Mesendoderm (in vitro differentiated cells): ENCODE measurements around the gene MX2.

Experiments
- DNase-seq: peaks from one replicate; pipeline ENCODE4 v3.0.0; 2013
- H2AK5ac ChIP-seq: 2 replicates; pipeline ENCODE4 v1.6.1; 2013; ENCODE audit warnings: low read length, inconsistent platforms
- H2BK120ac ChIP-seq: 2 replicates; pipeline ENCODE4 v1.6.1; 2013; ENCODE audit warnings: low read depth, mild to moderate bottlenecking, low read length, moderate library complexity, mixed read lengths
- H2BK15ac ChIP-seq: replicated peaks from 2 replicates; pipeline ENCODE4 v1.6.1; 2013; ENCODE audit warnings: low read depth, mild to moderate bottlenecking, moderate library complexity
- H2BK5ac ChIP-seq: 2 replicates; pipeline ENCODE4 v1.6.1; 2013; ENCODE audit warnings: low read length, inconsistent platforms
- H3K18ac ChIP-seq: 2 replicates; pipeline ENCODE4 v1.6.1; 2013; ENCODE audit warnings: mild to moderate bottlenecking, low read length, mixed read lengths
- H3K23ac ChIP-seq: one replicate; pipeline ENCODE4 v1.6.1; 2013; ENCODE audit warnings: low read length
- H3K27ac ChIP-seq: 2 replicates; pipeline ENCODE4 v1.5.1; 2013; ENCODE audit warnings: low read depth, mild to moderate bottlenecking, inconsistent platforms, low read length, moderate library complexity
- H3K27me3 ChIP-seq: 2 replicates; pipeline ENCODE4 v1.6.1; 2013; ENCODE audit warnings: low read length, control low read depth, mild to moderate bottlenecking, inconsistent platforms; ENCODE audit not compliant: insufficient read depth, poor library complexity
- H3K36me3 ChIP-seq: 2 replicates; pipeline ENCODE4 v1.6.1; 2013; ENCODE audit warnings: low read length, inconsistent platforms; ENCODE audit not compliant: control insufficient read depth, insufficient read depth
- H3K4ac ChIP-seq: one replicate; pipeline ENCODE4 v1.6.1; 2013; ENCODE audit warnings: low read depth, mild to moderate bottlenecking, low read length, moderate library complexity
- H3K4me1 ChIP-seq: 2 replicates; pipeline ENCODE4 v1.6.1; 2013; ENCODE audit warnings: low read depth, low read length, inconsistent platforms; ENCODE audit not compliant: control insufficient read depth
- H3K4me2 ChIP-seq: 2 replicates; pipeline ENCODE4 v1.6.1; 2013; ENCODE audit warnings: low read length
- H3K4me3 ChIP-seq: 2 replicates; pipeline ENCODE4 v1.5.1; 2013; ENCODE audit warnings: mild to moderate bottlenecking, low read length
- H3K56ac ChIP-seq: one replicate; pipeline ENCODE4 v1.6.1; 2013; ENCODE audit warnings: low read length
- H3K79me1 ChIP-seq: 2 replicates; pipeline ENCODE4 v1.6.1; 2013; ENCODE audit warnings: low read length, inconsistent platforms
- H3K79me2 ChIP-seq: 2 replicates; pipeline ENCODE4 v1.6.1; 2013; ENCODE audit warnings: mild to moderate bottlenecking, low read length; ENCODE audit not compliant: control insufficient read depth, insufficient read depth
- H3K9ac ChIP-seq: 2 replicates; pipeline ENCODE4 v1.6.1; 2013; ENCODE audit warnings: low read length, inconsistent platforms
- H4K5ac ChIP-seq: one replicate; pipeline ENCODE4 v1.6.1; 2013; ENCODE audit warnings: low read length
- H4K8ac ChIP-seq: one replicate; pipeline ENCODE4 v1.6.1; 2013; ENCODE audit warnings: low read depth, mild to moderate bottlenecking, control low read depth, low read length, moderate library complexity
- WGBS: extraction: QIAGEN DNeasy Blood & Tissue Kit; methylation state at CpG from one replicate; pipeline ENCODE4 v1.1.7; 2013; ENCODE audit warnings: low lambda C conversion rate, missing lambda C conversion rate; ENCODE audit not compliant: insufficient coverage; ENCODE audit errors: extremely low coverage; 5-methylcytosine and 5-hydroxymethylcytosine counted together

MX2 gene

GRCh38 chr21:41402231-41402630 lies 40.4 kb downstream of the MX2 start:
- Histone ChIP-seq H4K8ac (no peak overlapping the region), H3K4me1 (no peaks in the 10 kb centered on the region), H3K4me3 (no peak overlapping the region), H4K5ac (no peak overlapping the region), H3K4ac (no peak overlapping the region), H2BK5ac (no peak overlapping the region), H3K79me2 (no peaks in the 10 kb centered on the region), H3K36me3 (no peaks in the 10 kb centered on the region), H3K18ac (no peak overlapping the region), H2AK5ac (no peak overlapping the region), H3K27ac (no peak overlapping the region), H3K4me2 (no peak overlapping the region), H3K79me1 (no peaks in the 10 kb centered on the region), H2BK15ac (no peak overlapping the region), H3K27me3 (no peaks in the 10 kb centered on the region), H3K56ac (no peak overlapping the region), H3K23ac (no peak overlapping the region), H3K9ac (no peak overlapping the region), H2BK120ac (no peak overlapping the region)
- DNase-seq: no peak
- WGBS: no CpG with 5 or more reads among the region's 11 CpGs

GRCh38 chr21:41402796-41403195 lies 41.0 kb downstream of the MX2 start:
- no peaks in the 10 kb centered on the region for H3K79me1 ChIP-seq

GRCh38 chr21:41403331-41403730 lies 41.5 kb downstream of the MX2 start:
- Histone ChIP-seq H3K27ac (no peak overlapping the region), H2BK15ac (no peak overlapping the region), H2BK120ac (no peak overlapping the region), H3K18ac (no peak overlapping the region), H3K4me2 (no peak overlapping the region), H2AK5ac (no peak overlapping the region), H4K5ac (no peak overlapping the region), H3K79me2 (no peaks in the 10 kb centered on the region), H2BK5ac (no peak overlapping the region), H4K8ac (no peak overlapping the region), H3K79me1 (no peaks in the 10 kb centered on the region), H3K56ac (no peak overlapping the region), H3K4ac (no peak overlapping the region), H3K4me1 (no peaks in the 10 kb centered on the region), H3K4me3 (no peak overlapping the region), H3K27me3 (no peaks in the 10 kb centered on the region), H3K36me3 (no peaks in the 10 kb centered on the region), H3K23ac (no peak overlapping the region), H3K9ac (no peak overlapping the region)
- WGBS: no CpG with 5 or more reads among the region's 9 CpGs
- no peak for DNase-seq

More at GRCh38 chr21:41402796-41403195, 41.0 kb downstream of the MX2 start:
- Histone ChIP-seq H2BK120ac (no peak overlapping the region), H4K5ac (no peak overlapping the region), H3K56ac (no peak overlapping the region), H2AK5ac (no peak overlapping the region), H2BK5ac (no peak overlapping the region), H3K27ac (no peak overlapping the region), H3K4me1 (no peaks in the 10 kb centered on the region), H3K27me3 (no peaks in the 10 kb centered on the region), H2BK15ac (no peak overlapping the region), H3K23ac (no peak overlapping the region), H4K8ac (no peak overlapping the region), H3K18ac (no peak overlapping the region), H3K36me3 (no peaks in the 10 kb centered on the region), H3K4ac (no peak overlapping the region), H3K4me3 (no peak overlapping the region), H3K4me2 (no peak overlapping the region), H3K9ac (no peak overlapping the region), H3K79me2 (no peaks in the 10 kb centered on the region)
- no CpG with 5 or more reads among the region's 10 CpGs for WGBS
- no peak for DNase-seq

- Histone ChIP-seq H3K23ac (no peak overlapping the region), H3K36me3 (no peaks in the 10 kb centered on the region), H3K27ac (no peak overlapping the region), H3K56ac (no peak overlapping the region), H3K18ac (no peak overlapping the region), H3K27me3 (no peaks in the 10 kb centered on the region), H2BK15ac (no peak overlapping the region), H4K8ac (no peak overlapping the region), H3K4me2 (no peak overlapping the region), H3K4me1 (no peaks in the 10 kb centered on the region), H3K9ac (no peak overlapping the region), H3K4ac (no peak overlapping the region), H2AK5ac (no peak overlapping the region), H4K5ac (no peak overlapping the region), H3K79me1 (no peaks in the 10 kb centered on the region), H3K79me2 (no peaks in the 10 kb centered on the region), H2BK120ac (no peak overlapping the region), H2BK5ac (no peak overlapping the region), H3K4me3 (no peak overlapping the region)
- WGBS: no CpG with 5 or more reads among the region's 10 CpGs
- no peak for DNase-seq
These were observed 42.1 kb downstream of the MX2 start for GRCh38 chr21:41403966-41404365.

GRCh38 chr21:41405321-41405720 lies 43.5 kb downstream of the MX2 start:
- H2AK5ac ChIP-seq: no peak overlapping the region
- H3K36me3 ChIP-seq: no peaks in the 10 kb centered on the region
- WGBS: no CpG with 5 or more reads among the region's 4 CpGs

GRCh38 chr21:41406340-41406739 lies 44.5 kb downstream of the MX2 start:
- no peak overlapping the region for H3K23ac ChIP-seq
- H3K27ac ChIP-seq: no peak overlapping the region
- H3K9ac ChIP-seq: no peak overlapping the region
- no peak overlapping the region for H2AK5ac ChIP-seq
- H3K36me3 ChIP-seq: no peaks in the 10 kb centered on the region
- WGBS: no CpG with 5 or more reads among the region's 6 CpGs
- no peak overlapping the region for H3K4ac ChIP-seq
- H3K4me2 ChIP-seq: no peak overlapping the region
- no peaks in the 10 kb centered on the region for H3K79me1 ChIP-seq
- H2BK120ac ChIP-seq: no peak overlapping the region
- no peaks in the 10 kb centered on the region for H3K4me1 ChIP-seq
- H2BK5ac ChIP-seq: no peak overlapping the region
- H4K5ac ChIP-seq: no peak overlapping the region
- no peak overlapping the region for H3K18ac ChIP-seq
- H3K4me3 ChIP-seq: no peak overlapping the region
- H2BK15ac ChIP-seq: no peak overlapping the region
- no peaks in the 10 kb centered on the region for H3K27me3 ChIP-seq
- no peak overlapping the region for H3K56ac ChIP-seq
- no peak for DNase-seq
- no peak overlapping the region for H4K8ac ChIP-seq
- no peaks in the 10 kb centered on the region for H3K79me2 ChIP-seq

More at GRCh38 chr21:41405321-41405720, 43.5 kb downstream of the MX2 start:
- Histone ChIP-seq H3K56ac (no peak overlapping the region), H3K4ac (no peak overlapping the region), H4K8ac (no peak overlapping the region), H2BK15ac (no peak overlapping the region), H3K79me2 (no peaks in the 10 kb centered on the region), H3K27ac (no peak overlapping the region), H3K18ac (no peak overlapping the region), H3K27me3 (no peaks in the 10 kb centered on the region), H2BK120ac (no peak overlapping the region), H3K4me3 (no peak overlapping the region), H3K23ac (no peak overlapping the region), H3K9ac (no peak overlapping the region), H3K4me2 (no peak overlapping the region), H3K79me1 (no peaks in the 10 kb centered on the region), H2BK5ac (no peak overlapping the region), H4K5ac (no peak overlapping the region), H3K4me1 (no peaks in the 10 kb centered on the region)
- no peak for DNase-seq
